Measurements from ENCODE around the gene LRIT2.
A peak's percentile ranks its signal among the peaks of the same experiment; 100 is the strongest.

LRIT2 gene

GRCh38 chr10:84256510-84257342 is 31.4 kb upstream of the LRIT2 start:
- TF ChIP-seq CTCF (IDR thresholded peaks at IDR 0.05; ENCODE audit: insufficient read depth, low read depth, low read length, missing control alignments) = peak; percentile 59
- no peak overlapping the region for H3K4me3 ChIP-seq (ENCODE audit: low read depth, low read length)
- DNase-seq (ENCODE audit: low read depth) = peak; percentile 49

GRCh38 chr10:84254552-84255478 is 29.5 kb upstream of the LRIT2 start:
- H3K4me3 ChIP-seq (ENCODE audit: low read depth, low read length) = no peak overlapping the region
- DNase-seq (ENCODE audit: low read depth) = no peak
- no peak for TF ChIP-seq CTCF (IDR thresholded peaks at IDR 0.05; ENCODE audit: insufficient read depth, low read depth, low read length, missing control alignments)

GRCh38 chr10:84248794-84249193 is 23.4 kb upstream of the LRIT2 start:
- no peak for TF ChIP-seq CTCF (IDR thresholded peaks at IDR 0.05; ENCODE audit: insufficient read depth, low read depth, low read length, missing control alignments)
- DNase-seq (ENCODE audit: low read depth) = no peak
- no peak overlapping the region for H3K4me3 ChIP-seq (ENCODE audit: low read depth, low read length)

- no peak for DNase-seq (ENCODE audit: low read depth)
- H3K4me3 ChIP-seq (ENCODE audit: low read depth, low read length) = no peak overlapping the region
- no peak for TF ChIP-seq CTCF (IDR thresholded peaks at IDR 0.05; ENCODE audit: insufficient read depth, low read depth, low read length, missing control alignments)
Observed at GRCh38 chr10:84247496-84247895, 22.2 kb upstream of the LRIT2 start.

- no peak within 1 kb of the TSS for H3K4me3 ChIP-seq (ENCODE audit: low read depth, low read length)
- no peak for DNase-seq (ENCODE audit: low read depth)
- TF ChIP-seq CTCF (IDR thresholded peaks at IDR 0.05; ENCODE audit: insufficient read depth, low read depth, low read length, missing control alignments) = no peak
Observed at GRCh38 chr10:84244651-84245270, 19.4 kb upstream of the LRIT2 start, which contains the start of gene RGR. RGR (plus strand) TSS chr10:84245053; CDS start chr10:84245091, 38 bp downstream.

- no peak for TF ChIP-seq CTCF (IDR thresholded peaks at IDR 0.05; ENCODE audit: insufficient read depth, low read depth, low read length, missing control alignments)
- no peak overlapping the region for H3K4me3 ChIP-seq (ENCODE audit: low read depth, low read length)
- no peak for DNase-seq (ENCODE audit: low read depth)
Observed at GRCh38 chr10:84243759-84244158, 18.4 kb upstream of the LRIT2 start.

Measured in GM12865 (cell line).